Measurements from ENCODE around the gene AIFM3. TPM values are rescaled to one million over a fixed set of nuclear protein-coding genes. Genes with fewer than 3 reads are reported as not detected.

Gene AIFM3
- total RNA-seq, 1 experiment from 2014 or later = 9.7 TPM

DNA sequence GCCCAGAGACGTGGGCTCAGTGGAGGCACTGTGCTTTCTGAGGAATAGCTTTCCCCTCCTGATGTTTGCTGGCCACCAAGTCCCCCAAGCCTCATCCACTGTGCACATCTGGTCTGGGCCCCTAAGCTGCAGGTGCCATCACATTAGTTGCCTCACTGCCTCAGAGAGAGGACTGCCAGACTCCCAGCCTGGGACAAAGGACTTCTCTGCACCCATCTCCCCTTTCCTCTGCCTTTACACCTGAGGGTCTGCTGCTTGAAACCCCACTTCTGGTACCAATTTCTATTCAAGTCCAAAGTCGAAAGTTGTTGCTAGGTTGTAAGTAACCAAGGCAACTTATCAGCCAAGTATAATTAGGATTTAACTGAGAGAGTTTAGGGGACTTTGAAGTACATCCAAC, 11.4 kb downstream of the AIFM3 start (continued):
- TF ChIP-seq, protein P1, sequence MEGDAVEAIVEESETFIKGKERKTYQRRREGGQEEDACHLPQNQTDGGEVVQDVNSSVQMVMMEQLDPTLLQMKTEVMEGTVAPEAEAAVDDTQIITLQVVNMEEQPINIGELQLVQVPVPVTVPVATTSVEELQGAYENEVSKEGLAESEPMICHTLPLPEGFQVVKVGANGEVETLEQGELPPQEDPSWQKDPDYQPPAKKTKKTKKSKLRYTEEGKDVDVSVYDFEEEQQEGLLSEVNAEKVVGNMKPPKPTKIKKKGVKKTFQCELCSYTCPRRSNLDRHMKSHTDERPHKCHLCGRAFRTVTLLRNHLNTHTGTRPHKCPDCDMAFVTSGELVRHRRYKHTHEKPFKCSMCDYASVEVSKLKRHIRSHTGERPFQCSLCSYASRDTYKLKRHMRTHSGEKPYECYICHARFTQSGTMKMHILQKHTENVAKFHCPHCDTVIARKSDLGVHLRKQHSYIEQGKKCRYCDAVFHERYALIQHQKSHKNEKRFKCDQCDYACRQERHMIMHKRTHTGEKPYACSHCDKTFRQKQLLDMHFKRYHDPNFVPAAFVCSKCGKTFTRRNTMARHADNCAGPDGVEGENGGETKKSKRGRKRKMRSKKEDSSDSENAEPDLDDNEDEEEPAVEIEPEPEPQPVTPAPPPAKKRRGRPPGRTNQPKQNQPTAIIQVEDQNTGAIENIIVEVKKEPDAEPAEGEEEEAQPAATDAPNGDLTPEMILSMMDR (IDR thresholded peaks at IDR 0.05 in 2 of 3, conservative IDR thresholded peaks at IDR 0.05 in 1 of 3; ENCODE audit: borderline replicate concordance in 1 of 3, insufficient read depth in 1 of 3, low read depth in 2 of 3, low read length in 2 of 3) = no peak
- no peak for TF ChIP-seq YY1 (IDR thresholded peaks at IDR 0.05; ENCODE audit: extremely low read depth, insufficient replicate concordance, low read depth, low read length)
- TF ChIP-seq EZH2 (IDR thresholded peaks at IDR 0.05) = no peak

DNA sequence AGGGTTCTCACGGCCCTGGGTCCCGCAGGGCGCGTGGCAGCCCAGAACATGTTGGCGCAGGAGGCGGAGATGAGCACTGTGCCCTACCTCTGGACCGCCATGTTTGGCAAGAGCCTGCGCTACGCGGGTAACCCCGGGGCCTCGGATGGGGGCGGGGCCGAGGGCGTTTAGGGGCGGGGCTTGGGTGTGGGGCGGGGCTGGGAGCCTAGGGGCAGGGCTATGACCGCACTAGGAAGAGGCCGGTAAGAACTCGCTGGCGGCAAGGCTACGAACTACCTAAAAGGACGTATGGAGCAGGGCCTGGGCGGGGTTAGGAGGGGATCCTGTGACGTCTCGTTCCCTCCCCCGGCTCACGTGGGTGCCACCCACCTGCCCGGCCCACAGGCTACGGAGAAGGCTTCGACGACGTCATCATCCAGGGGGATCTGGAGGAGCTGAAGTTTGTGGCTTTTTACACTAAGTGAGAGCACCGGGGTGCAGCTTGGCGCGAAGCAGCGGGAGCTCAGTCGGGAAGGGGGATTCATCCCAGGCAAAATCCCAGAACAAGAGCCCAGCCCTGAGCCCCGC, 12.3 kb downstream of the AIFM3 start:
- peaks cover 6 to 18% of the 10 kb centered on the region in 2 experiments; a peak in 2 of 4 replicates for H3K4me1 ChIP-seq (ENCODE audit: control insufficient read depth in 1 of 2, insufficient read depth in 2 of 2, low read length in 2 of 2)
- H3K4me2 ChIP-seq (ENCODE audit: low read length) = no peak overlapping the region
- H3K9me2 ChIP-seq (ENCODE audit: insufficient read depth) = no peaks in the 10 kb centered on the region
- no peaks in the 10 kb centered on the region; a peak in 1 of 4 replicates for H3K36me3 ChIP-seq (ENCODE audit: control insufficient read depth in 1 of 2, insufficient read depth in 2 of 2, low read length in 2 of 2)
- no peak for DNase-seq (ENCODE audit: low read depth, low spot score)
- H2AFZ ChIP-seq (ENCODE audit: low read depth, low read length, poor library complexity, severe bottlenecking) = no peak overlapping the region
- ATAC-seq = no peak
- H3K27ac ChIP-seq (ENCODE audit: low read depth, low read length) = no peak overlapping the region
- POLR2A ChIA-PET = no interaction called here
- H3K9me3 ChIP-seq (ENCODE audit: control insufficient read depth in 1 of 2, insufficient read depth in 1 of 2, low read depth in 1 of 2, low read length in 2 of 2) = peaks cover 4 to 10% of the 10 kb centered on the region in 2 experiments; a peak in 1 of 4 replicates
- TF ChIP-seq SIN3A (IDR thresholded peaks at IDR 0.05; ENCODE audit: low read depth) = no peak
- no peak for TF ChIP-seq CEBPB (IDR thresholded peaks at IDR 0.05; ENCODE audit: low read depth)
- TF ChIP-seq JUND (IDR thresholded peaks at IDR 0.05) = no peak
- TF ChIP-seq, protein P2, sequence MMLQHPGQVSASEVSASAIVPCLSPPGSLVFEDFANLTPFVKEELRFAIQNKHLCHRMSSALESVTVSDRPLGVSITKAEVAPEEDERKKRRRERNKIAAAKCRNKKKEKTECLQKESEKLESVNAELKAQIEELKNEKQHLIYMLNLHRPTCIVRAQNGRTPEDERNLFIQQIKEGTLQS (IDR thresholded peaks at IDR 0.05) = no peak
- TF ChIP-seq ZNF274 (IDR thresholded peaks at IDR 0.05; ENCODE audit: low read depth, low read length) = no peak
- TF ChIP-seq ELF1 (IDR thresholded peaks at IDR 0.05; ENCODE audit: borderline replicate concordance, low read depth) = no peak
- no peak for TF ChIP-seq SP1 (IDR thresholded peaks at IDR 0.05; ENCODE audit: low read depth)
- no peak for TF ChIP-seq CBX3 (IDR thresholded peaks at IDR 0.05; ENCODE audit: low read depth)
- TF ChIP-seq EZH2 (IDR thresholded peaks at IDR 0.05) = no peak
- intact Hi-C loops (cut with micrococcal nuclease) = no loop called here
- RAD21 ChIA-PET (ENCODE audit: low non-redundant PET in 1 of 2, low total read pairs in 2 of 2, uncharacterized antibody in 2 of 2, unreplicated experiment in 2 of 2) = no interaction called here
- no peaks in the 10 kb centered on the region for H3K27me3 ChIP-seq (ENCODE audit: insufficient read depth, low read length)
- BruUV-seq (replicated peaks) = no TSS peak
- CTCF ChIA-PET = no interaction called here
- no peak overlapping the region for H3K4me3 ChIP-seq (replicated peaks in 1 of 2; ENCODE audit: low read depth in 1 of 2, low read length in 2 of 2)
- H4K20me1 ChIP-seq (ENCODE audit: insufficient read depth) = no peaks in the 10 kb centered on the region
- peaks cover 24% of the 10 kb centered on the region for H3K79me2 ChIP-seq (ENCODE audit: insufficient read depth, low read length)
- no peak overlapping the region for H3K9ac ChIP-seq (ENCODE audit: low read length)
